Measurements from ENCODE around the gene MCTP2.

Gene MCTP2

GRCh38 chr15:94263341-94264273 lies 32.2 kb downstream of the MCTP2 start:
- DNase-seq (ENCODE audit: low spot score), result no peak

GRCh38 chr15:94265009-94265408 lies 33.6 kb downstream of the MCTP2 start:
- DNase-seq (ENCODE audit: low spot score), result no peak

GRCh38 chr15:94265982-94266381 lies 34.6 kb downstream of the MCTP2 start:
- DNase-seq (ENCODE audit: low spot score), result no peak

- no peak for DNase-seq (ENCODE audit: low spot score)
Measured at GRCh38 chr15:94266789-94267188, 35.4 kb downstream of the MCTP2 start.

- DNase-seq (ENCODE audit: low spot score), result no peak
Measured at GRCh38 chr15:94269954-94270353, 38.6 kb downstream of the MCTP2 start.

GRCh38 chr15:94270570-94270969 lies 39.2 kb downstream of the MCTP2 start:
- DNase-seq (ENCODE audit: low spot score), result no peak

GRCh38 chr15:94272251-94272898 lies 41.0 kb downstream of the MCTP2 start:
- no peak for DNase-seq (ENCODE audit: low spot score)

GRCh38 chr15:94273826-94274225 lies 42.5 kb downstream of the MCTP2 start:
- DNase-seq (ENCODE audit: low spot score), result no peak

- DNase-seq (ENCODE audit: low spot score), result no peak
Measured at GRCh38 chr15:94274745-94275144, 43.4 kb downstream of the MCTP2 start.

GRCh38 chr15:94277485-94277884 lies 46.1 kb downstream of the MCTP2 start:
- no peak for DNase-seq (ENCODE audit: low spot score)

- DNase-seq (ENCODE audit: low spot score), result no peak
Measured at GRCh38 chr15:94279736-94280135, 48.4 kb downstream of the MCTP2 start.

- DNase-seq (ENCODE audit: low spot score), result no peak
Measured at GRCh38 chr15:94280301-94280700, 48.9 kb downstream of the MCTP2 start.

- DNase-seq (ENCODE audit: low spot score), result no peak
Measured at GRCh38 chr15:94282269-94283250, 51.2 kb downstream of the MCTP2 start.

- DNase-seq (ENCODE audit: low spot score), result no peak
Measured at GRCh38 chr15:94286583-94286982, 55.2 kb downstream of the MCTP2 start.

GRCh38 chr15:94287794-94288246 lies 56.5 kb downstream of the MCTP2 start:
- DNase-seq (ENCODE audit: low spot score), result no peak

GRCh38 chr15:94290730-94291129 lies 59.4 kb downstream of the MCTP2 start:
- no peak for DNase-seq (ENCODE audit: low spot score)

- DNase-seq (ENCODE audit: low spot score), result no peak
Measured at GRCh38 chr15:94293411-94294402, 62.3 kb downstream of the MCTP2 start.

GRCh38 chr15:94294556-94294955 lies 63.2 kb downstream of the MCTP2 start:
- no peak for DNase-seq (ENCODE audit: low spot score)

GRCh38 chr15:94295275-94295674 lies 63.9 kb downstream of the MCTP2 start:
- no peak for DNase-seq (ENCODE audit: low spot score)

GRCh38 chr15:94296717-94297116 lies 65.4 kb downstream of the MCTP2 start:
- no peak for DNase-seq (ENCODE audit: low spot score)

- DNase-seq (ENCODE audit: low spot score), result no peak
Measured at GRCh38 chr15:94297558-94297957, 66.2 kb downstream of the MCTP2 start.

Measured in kidney capillary endothelial cell (primary cell).